Colonic mucosa (tissue), 4 donors: ENCODE measurements around the gene HOMER2. TPM values are rescaled to one million over a fixed set of nuclear protein-coding genes. Genes with fewer than 3 reads are reported as not detected.

Source experiments
- DNase-seq: peaks from one replicate; pipeline ENCODE4 v3.0.0-alpha.2; 2020
- H3K27ac ChIP-seq: fragments of 200-600 bp; one replicate; pipeline ENCODE4 v1.8.0; 2021
- H3K27me3 ChIP-seq: fragments of 200-600 bp; one replicate; pipeline ENCODE4 v1.8.0; 2021
- H3K36me3 ChIP-seq: fragments of 200-600 bp; one replicate; pipeline ENCODE4 v1.8.0; 2021
- H3K4me1 ChIP-seq: fragments of 200-600 bp; one replicate; pipeline ENCODE4 v1.8.0; 2021; ENCODE audit warnings: mild to moderate bottlenecking
- H3K4me3 ChIP-seq: fragments of 200-600 bp; one replicate; pipeline ENCODE4 v1.8.0; 2021
- H3K9ac ChIP-seq, 2 donors: one replicate each; pipeline ENCODE4 v1.7.0; 2013; ENCODE audit warnings: control low read depth in 2 of 2, low read depth in 2 of 2, low read length in 2 of 2
- H3K9me3 ChIP-seq: fragments of 200-600 bp; one replicate; pipeline ENCODE4 v1.8.0; 2021
- intact Hi-C: fragments of 100-400 bp; cut with DNase I; formaldehyde crosslinking; loops from one replicate; pipeline ENCODE4 v1.14.1; 2022
- total RNA-seq, 2 donors: library from RNA; stranded (reverse); fragmentation: NEBNext Ultra II Directional in 1 of 2; extraction: Animal tissue kit (Norgen Biotek cat#: 25700) in 1 of 2; gene quantifications; one replicate each; pipeline ENCODE4 v1.2.1, GENCODE V29; 2021
- TF ChIP-seq, protein P1 (sequence below): fragments of 200-600 bp; IDR thresholded peaks from one replicate; pipeline ENCODE4 v1.8.0; 2022; ENCODE audit warnings: antibody characterized with exemption, mild to moderate bottlenecking
- donor health status: healthy.
- donor health status: DM: no; HTN: no; CAD: no.
- donor health status: DM: no; HTN: no; CAD: no.

Gene HOMER2
- total RNA-seq, 2 donors from 2014 or later: 2.4 to 3.1 TPM

- H3K27ac ChIP-seq: no peak overlapping the region
Measured at GRCh38 chr15:82921242-82921641, 31.3 kb downstream of the HOMER2 start.

GRCh38 chr15:82919231-82919886, 33.2 kb downstream of the HOMER2 start:
- Histone ChIP-seq H3K4me3 (no peak overlapping the region), H3K9me3 (no peaks in the 10 kb centered on the region), H3K27ac (no peak overlapping the region), H3K27me3 (no peaks in the 10 kb centered on the region), H3K4me1 (no peaks in the 10 kb centered on the region), H3K9ac (no peak overlapping the region), H3K36me3 (no peaks in the 10 kb centered on the region)
- intact Hi-C loops: no loop called here
- DNase-seq: peak; percentile 33
- TF ChIP-seq, protein P1, sequence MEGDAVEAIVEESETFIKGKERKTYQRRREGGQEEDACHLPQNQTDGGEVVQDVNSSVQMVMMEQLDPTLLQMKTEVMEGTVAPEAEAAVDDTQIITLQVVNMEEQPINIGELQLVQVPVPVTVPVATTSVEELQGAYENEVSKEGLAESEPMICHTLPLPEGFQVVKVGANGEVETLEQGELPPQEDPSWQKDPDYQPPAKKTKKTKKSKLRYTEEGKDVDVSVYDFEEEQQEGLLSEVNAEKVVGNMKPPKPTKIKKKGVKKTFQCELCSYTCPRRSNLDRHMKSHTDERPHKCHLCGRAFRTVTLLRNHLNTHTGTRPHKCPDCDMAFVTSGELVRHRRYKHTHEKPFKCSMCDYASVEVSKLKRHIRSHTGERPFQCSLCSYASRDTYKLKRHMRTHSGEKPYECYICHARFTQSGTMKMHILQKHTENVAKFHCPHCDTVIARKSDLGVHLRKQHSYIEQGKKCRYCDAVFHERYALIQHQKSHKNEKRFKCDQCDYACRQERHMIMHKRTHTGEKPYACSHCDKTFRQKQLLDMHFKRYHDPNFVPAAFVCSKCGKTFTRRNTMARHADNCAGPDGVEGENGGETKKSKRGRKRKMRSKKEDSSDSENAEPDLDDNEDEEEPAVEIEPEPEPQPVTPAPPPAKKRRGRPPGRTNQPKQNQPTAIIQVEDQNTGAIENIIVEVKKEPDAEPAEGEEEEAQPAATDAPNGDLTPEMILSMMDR: no peak

More at GRCh38 chr15:82921242-82921641, 31.3 kb downstream of the HOMER2 start:
- Histone ChIP-seq H3K36me3 (no peaks in the 10 kb centered on the region), H3K4me1 (no peaks in the 10 kb centered on the region), H3K9me3 (no peaks in the 10 kb centered on the region), H3K4me3 (no peak overlapping the region), H3K9ac (no peak overlapping the region), H3K27me3 (no peaks in the 10 kb centered on the region)
- intact Hi-C loops: no loop called here
- DNase-seq: no peak
- TF ChIP-seq, protein P1: no peak

DNA sequence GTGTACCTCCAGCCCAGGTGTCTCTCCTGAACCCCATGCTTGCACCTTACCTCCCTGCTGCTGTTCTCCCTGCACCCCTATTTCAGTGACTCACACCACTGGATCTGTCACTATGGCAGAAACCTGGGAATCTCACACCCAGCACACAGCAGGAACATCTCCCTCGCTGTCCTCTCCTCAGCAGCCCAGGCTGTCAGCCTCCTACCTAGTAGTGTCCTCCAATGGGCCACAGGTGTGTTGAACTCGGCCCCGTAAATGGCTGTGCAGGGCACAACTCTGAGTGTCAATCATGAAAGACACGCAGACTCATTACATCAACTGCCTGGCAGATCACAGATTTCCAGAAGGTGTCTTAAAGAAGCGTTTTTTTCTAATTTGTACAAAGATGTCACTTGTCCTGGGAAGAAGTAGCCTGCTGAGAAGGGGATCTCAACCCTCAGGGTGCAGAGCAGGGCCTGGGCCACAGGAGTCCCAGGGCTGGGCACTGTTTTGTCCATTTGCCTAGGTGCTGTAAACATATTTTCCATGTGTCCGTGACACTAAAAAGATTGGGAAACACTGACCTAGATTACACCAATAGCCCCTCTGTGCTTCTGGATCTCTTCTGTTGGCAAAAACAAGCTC, 33.8 kb downstream of the HOMER2 start:
- DNase-seq: no peak
- H3K36me3 ChIP-seq: no peaks in the 10 kb centered on the region
- H3K4me3 ChIP-seq: no peak overlapping the region
- H3K4me1 ChIP-seq: no peaks in the 10 kb centered on the region
- H3K27me3 ChIP-seq: no peaks in the 10 kb centered on the region
- no peaks in the 10 kb centered on the region for H3K9me3 ChIP-seq
- TF ChIP-seq, protein P1: no peak
- H3K9ac ChIP-seq: no peak overlapping the region
- intact Hi-C loops: no loop called here
- H3K27ac ChIP-seq: no peak overlapping the region

DNA sequence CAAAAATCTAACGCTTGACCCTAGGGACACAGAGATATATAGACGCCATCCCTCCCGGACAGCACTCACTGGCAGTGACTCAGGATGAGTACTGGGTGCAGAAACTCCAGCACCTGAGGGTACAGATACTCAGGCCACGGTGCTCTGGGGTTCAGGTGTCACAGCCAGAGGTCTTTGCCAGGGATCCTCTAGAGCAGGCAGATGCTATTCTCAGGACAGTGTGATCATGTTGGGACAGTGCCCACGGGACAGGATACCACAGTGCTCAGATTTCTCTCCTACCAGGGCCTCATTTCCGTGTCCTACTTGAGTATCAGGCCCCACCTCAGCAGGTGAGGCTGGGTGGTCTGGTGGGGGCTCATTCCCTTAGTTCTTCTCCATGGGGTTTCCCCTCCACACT, 34.4 kb downstream of the HOMER2 start:
- Histone ChIP-seq H3K36me3 (no peaks in the 10 kb centered on the region), H3K27me3 (no peaks in the 10 kb centered on the region), H3K27ac (no peak overlapping the region), H3K4me1 (no peaks in the 10 kb centered on the region), H3K9me3 (no peaks in the 10 kb centered on the region), H3K9ac (no peak overlapping the region), H3K4me3 (no peak overlapping the region)
- intact Hi-C loops: no loop called here
- DNase-seq: no peak
- TF ChIP-seq, protein P1: no peak

GRCh38 chr15:82917249-82917648, 35.3 kb downstream of the HOMER2 start:
- Histone ChIP-seq H3K9me3 (no peaks in the 10 kb centered on the region), H3K36me3 (no peaks in the 10 kb centered on the region), H3K27ac (no peak overlapping the region), H3K9ac (no peak overlapping the region), H3K4me3 (no peak overlapping the region), H3K4me1 (no peaks in the 10 kb centered on the region), H3K27me3 (no peaks in the 10 kb centered on the region)
- intact Hi-C loops: no loop called here
- DNase-seq: no peak
- TF ChIP-seq, protein P1: no peak
